K562 (cell line): ENCODE measurements around the gene ZNF343. TPM values are rescaled to one million over a fixed set of nuclear protein-coding genes. Genes with fewer than 3 reads are reported as not detected.

Experiments used
- BRD4 ChIP-seq: fragments of 200-600 bp; sonication (generic); IDR thresholded peaks from 2 replicates; pipeline ENCODE4 v1.6.1; 2017; ENCODE audit warnings: inconsistent platforms
- CBFA2T2 ChIP-seq: fragments of 450-650 bp; conservative IDR thresholded peaks from 2 replicates; pipeline ENCODE4 v1.6.1; 2017; ENCODE audit warnings: mild to moderate bottlenecking
- CBFA2T3 ChIP-seq: fragments of 450-650 bp; IDR thresholded peaks from 2 replicates; pipeline ENCODE4 v1.6.1; 2017
- CEBPB ChIP-seq: fragments of 450-650 bp; IDR thresholded peaks from 2 replicates; pipeline ENCODE4 v1.6.1; 2016; ENCODE audit warnings: missing genetic modification characterization, missing compliant biosample characterization
- CREB1 ChIP-seq, 2 experiments: sonication (generic) in 1 of 2; formaldehyde crosslinking in 1 of 2; IDR thresholded peaks; 2 replicates each; pipeline versions ENCODE4 v1.6.1 to v1.8.0; 2012 to 2022; ENCODE audit warnings: inconsistent platforms in 1 of 2, mild to moderate bottlenecking in 1 of 2, missing genetic modification reagents in 1 of 2, moderate library complexity in 1 of 2
- DPF2 ChIP-seq: fragments of 450-650 bp; IDR thresholded peaks from 2 replicates; pipeline ENCODE4 v1.6.1; 2016
- ELF1 ChIP-seq: fragments of 200-800 bp; sonication (Bioruptor generic); IDR thresholded peaks from 2 replicates; pipeline ENCODE4 v1.6.1; 2016; ENCODE audit warnings: missing genetic modification characterization, missing compliant biosample characterization
- HNRNPK ChIP-seq: fragments of 200-400 bp; formaldehyde crosslinking; IDR thresholded peaks from one replicate; pipeline ENCODE4 v1.6.1; 2018; ENCODE audit warnings: mild to moderate bottlenecking, low read depth, low read length; ENCODE audit not compliant: poor library complexity, severe bottlenecking
- KDM1A ChIP-seq, 2 experiments: fragments of 450-650 bp; IDR thresholded peaks; 2 replicates each; pipeline ENCODE4 v1.6.1; 2016; ENCODE audit warnings: mild to moderate bottlenecking in 2 of 2
- MED1 ChIP-seq: sonication (generic); formaldehyde crosslinking; IDR thresholded peaks from 2 replicates; pipeline ENCODE4 v1.8.1; 2023; ENCODE audit warnings: missing genetic modification reagents, borderline replicate concordance
- MLLT1 ChIP-seq, 2 experiments: fragments of 450-650 bp; IDR thresholded peaks; 2 replicates each; pipeline ENCODE4 v1.6.1; 2016
- NUFIP1 ChIP-seq: fragments of 450-650 bp; IDR thresholded peaks from 2 replicates; pipeline ENCODE4 v1.6.1; 2018; ENCODE audit not compliant: partially characterized antibody
- POLR2B ChIP-seq: fragments of 450-650 bp; IDR thresholded peaks from 2 replicates; pipeline ENCODE4 v1.6.1; 2018; ENCODE audit warnings: low read depth; ENCODE audit not compliant: partially characterized antibody
- POLR2G ChIP-seq: fragments of 200-400 bp; formaldehyde crosslinking; IDR thresholded peaks from 2 replicates; pipeline ENCODE4 v1.6.1; 2017; ENCODE audit warnings: low read depth, mild to moderate bottlenecking, antibody characterized with exemption, low read length, moderate library complexity
- RBM17 ChIP-seq: fragments of 200-400 bp; formaldehyde crosslinking; IDR thresholded peaks from 2 replicates; pipeline ENCODE4 v1.6.1; 2017; ENCODE audit warnings: low read depth, mild to moderate bottlenecking, low read length, borderline replicate concordance
- SMAD2 ChIP-seq: fragments of 150-350 bp; IDR thresholded peaks from 2 replicates; pipeline ENCODE4 v1.6.1; 2014; ENCODE audit warnings: low read depth, mild to moderate bottlenecking, low read length
- TCF7L2 ChIP-seq: fragments of 150-350 bp; IDR thresholded peaks from 2 replicates; pipeline ENCODE4 v1.6.1; 2016; ENCODE audit warnings: low read depth, mild to moderate bottlenecking, low read length, moderate library complexity
- ZKSCAN1 ChIP-seq: fragments of 150-350 bp; IDR thresholded peaks from 2 replicates; pipeline ENCODE4 v1.6.1; 2016; ENCODE audit warnings: low read depth, low read length
- ZNF12 ChIP-seq: sonication (generic); formaldehyde crosslinking; IDR thresholded peaks from 2 replicates; pipeline ENCODE4 v1.4.0; 2020; ENCODE audit warnings: mild to moderate bottlenecking, missing genetic modification reagents
- ZNF224 ChIP-seq: sonication (generic); formaldehyde crosslinking; IDR thresholded peaks from 2 replicates; pipeline ENCODE4 v1.8.0; 2022; ENCODE audit warnings: mild to moderate bottlenecking, missing genetic modification reagents
- ZNF316 ChIP-seq: fragments of 450-650 bp; IDR thresholded peaks from 2 replicates; pipeline ENCODE4 v1.6.1; 2016
- ZNF644 ChIP-seq: fragments of 200-800 bp; sonication (Bioruptor generic); IDR thresholded peaks from 2 replicates; pipeline ENCODE4 v1.6.1; 2016; ENCODE audit warnings: low read depth, missing genetic modification characterization, missing compliant biosample characterization
- ZNF740 ChIP-seq, 3 experiments: fragments of 200-800 bp in 1 of 3; sonication (Bioruptor generic) in 1 of 3; sonication (generic) in 1 of 3; formaldehyde crosslinking in 1 of 3; IDR thresholded peaks; 2 replicates each; pipeline versions ENCODE4 v1.6.1 to v1.8.0; 2016 to 2022; ENCODE audit warnings: mild to moderate bottlenecking in 2 of 3, missing compliant biosample characterization in 2 of 3, missing genetic modification characterization in 2 of 3, missing genetic modification reagents in 1 of 3
- polyA plus RNA-seq, 8 experiments: library from polyadenylated mRNA; depleted of rRNA in 4 of 8; stranded (reverse) in 5 of 8; unstranded in 3 of 8; fragments of >200 nt; fragmentation: Nextera tagmentation in 2 of 8; fragmentation: Illumina TruSeq in 1 of 8; extraction: Ambion mirVana in 2 of 8; extraction: Trizol in 1 of 8; gene quantifications; 2 replicates each; pipeline versions ENCODE4 v1.2.1 to v1.2.3, GENCODE V29; 2011 to 2014; ENCODE audit warnings: inconsistent platforms in 1 of 8, missing spikeins in 1 of 8
- total RNA-seq, 7 experiments: library from RNA; depleted of rRNA in 6 of 7; stranded (reverse); fragments of >200 nt in 6 of 7; fragmentation: Illumina TruSeq in 2 of 7; extraction: Trizol in 2 of 7; gene quantifications; 2 replicates each; pipeline versions ENCODE4 v1.2.1 to v1.2.3, GENCODE V29; 2011 to 2021; ENCODE audit warnings: low replicate concordance in 1 of 7
- TF ChIP-seq, protein P1 (sequence below): sonication (generic); formaldehyde crosslinking; IDR thresholded peaks from 2 replicates; pipeline ENCODE4 v1.8.1; 2022; ENCODE audit warnings: missing genetic modification reagents
- TF ChIP-seq, protein P2 (sequence below): IDR thresholded peaks from 3 replicates; pipeline ENCODE4 v1.6.1; 2011; ENCODE audit warnings: borderline replicate concordance, mild to moderate bottlenecking; ENCODE audit not compliant: insufficient read length, insufficient read depth

ZNF343 gene
- total and polyA plus RNA-seq, 9 of the 15 experiments (the other 6 are each of a cell fraction or from before 2014, with no cell fraction given), result 1.4 to 9.8 (median 6.4) TPM

DNA sequence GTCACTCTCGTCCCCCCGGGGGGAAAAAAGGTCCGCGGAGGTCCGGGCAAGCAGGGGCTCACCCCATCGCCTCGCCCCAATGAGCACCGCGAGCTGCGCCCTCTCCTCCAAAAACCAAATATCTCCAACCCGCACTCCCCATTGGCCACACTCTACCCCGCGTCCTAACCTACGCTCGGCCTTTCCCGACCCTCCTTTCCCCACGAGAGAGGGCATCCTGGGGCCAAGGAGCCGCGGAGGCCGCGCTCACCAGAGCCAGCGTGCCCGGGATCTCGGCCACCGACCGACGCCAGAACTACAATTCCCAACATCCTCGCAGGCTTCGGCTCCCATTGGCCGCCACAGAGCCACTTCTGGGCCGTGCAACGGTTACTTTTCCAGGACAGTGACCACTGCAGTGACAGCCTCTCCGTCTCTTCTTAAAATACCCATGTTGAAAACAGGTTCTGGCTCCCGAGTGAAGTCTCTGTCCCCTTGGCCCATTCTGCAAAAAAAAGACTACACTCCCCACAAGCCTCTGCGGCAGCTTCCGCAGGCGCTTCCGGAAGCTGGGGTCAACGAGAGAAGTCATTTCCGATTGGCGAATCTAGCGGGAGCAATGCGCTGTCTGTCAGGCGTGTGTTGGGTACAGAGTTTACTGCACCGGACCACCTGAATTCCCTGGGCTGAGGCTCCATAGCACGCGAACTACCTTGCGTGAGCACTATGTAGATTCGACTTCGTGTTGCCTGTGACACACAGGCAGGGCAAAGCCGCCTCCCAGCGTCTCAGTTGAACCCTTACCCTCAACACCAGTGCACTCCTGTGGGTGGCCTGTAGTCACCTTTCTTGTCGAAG, at the start of gene ZNF343 (continued):
- TF ChIP-seq, protein P1, sequence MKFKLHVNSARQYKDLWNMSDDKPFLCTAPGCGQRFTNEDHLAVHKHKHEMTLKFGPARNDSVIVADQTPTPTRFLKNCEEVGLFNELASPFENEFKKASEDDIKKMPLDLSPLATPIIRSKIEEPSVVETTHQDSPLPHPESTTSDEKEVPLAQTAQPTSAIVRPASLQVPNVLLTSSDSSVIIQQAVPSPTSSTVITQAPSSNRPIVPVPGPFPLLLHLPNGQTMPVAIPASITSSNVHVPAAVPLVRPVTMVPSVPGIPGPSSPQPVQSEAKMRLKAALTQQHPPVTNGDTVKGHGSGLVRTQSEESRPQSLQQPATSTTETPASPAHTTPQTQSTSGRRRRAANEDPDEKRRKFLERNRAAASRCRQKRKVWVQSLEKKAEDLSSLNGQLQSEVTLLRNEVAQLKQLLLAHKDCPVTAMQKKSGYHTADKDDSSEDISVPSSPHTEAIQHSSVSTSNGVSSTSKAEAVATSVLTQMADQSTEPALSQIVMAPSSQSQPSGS, result no peak
- no peak for TF ChIP-seq TCF7L2
- TF ChIP-seq BRD4, result no peak
- TF ChIP-seq MLLT1 (IDR thresholded peaks at IDR 0.05), result no peak
- TF ChIP-seq CEBPB (tag), result no peak
- TF ChIP-seq HNRNPK, result no peak
- TF ChIP-seq ZNF740 (CRISPR knock-in tag; IDR thresholded peaks at IDR 0.05), result no peak
- TF ChIP-seq ZNF740 (tag; IDR thresholded peaks at IDR 0.05), result no peak
- TF ChIP-seq CBFA2T3, result no peak
- peak; percentile 88 for TF ChIP-seq ELF1
- no peak for TF ChIP-seq CBFA2T2
- no peak for TF ChIP-seq RBM17
- no peak for TF ChIP-seq DPF2
- TF ChIP-seq MED1 (CRISPR knock-in tag), result no peak
- TF ChIP-seq POLR2B, result peak; percentile 44
- peak; percentile 48; the same call in 1 of the 2 replicates for TF ChIP-seq ZNF12
- TF ChIP-seq KDM1A (IDR thresholded peaks at IDR 0.05), result no peak
- no peak for TF ChIP-seq ZNF644 (tag)
- no peak for TF ChIP-seq ZKSCAN1
- TF ChIP-seq ZNF316, result no peak
- TF ChIP-seq, protein P2, sequence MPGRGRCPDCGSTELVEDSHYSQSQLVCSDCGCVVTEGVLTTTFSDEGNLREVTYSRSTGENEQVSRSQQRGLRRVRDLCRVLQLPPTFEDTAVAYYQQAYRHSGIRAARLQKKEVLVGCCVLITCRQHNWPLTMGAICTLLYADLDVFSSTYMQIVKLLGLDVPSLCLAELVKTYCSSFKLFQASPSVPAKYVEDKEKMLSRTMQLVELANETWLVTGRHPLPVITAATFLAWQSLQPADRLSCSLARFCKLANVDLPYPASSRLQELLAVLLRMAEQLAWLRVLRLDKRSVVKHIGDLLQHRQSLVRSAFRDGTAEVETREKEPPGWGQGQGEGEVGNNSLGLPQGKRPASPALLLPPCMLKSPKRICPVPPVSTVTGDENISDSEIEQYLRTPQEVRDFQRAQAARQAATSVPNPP, result no peak
- TF ChIP-seq SMAD2, result no peak
- TF ChIP-seq NUFIP1, result no peak
- TF ChIP-seq CREB1 (IDR thresholded peaks at IDR 0.05), result no peak
- peak; percentile 51; the same call in 1 of the 2 replicates for TF ChIP-seq CREB1 (CRISPR knock-in tag; IDR thresholded peaks at IDR 0.05)
- peak; percentile 79 for TF ChIP-seq POLR2G
- no peak for TF ChIP-seq ZNF224 (CRISPR knock-in tag)
